GM21737 (cell line): ENCODE results near the gene SETBP1.

Source experiments
- ATAC-seq: cut with Tn5 transposase; IDR thresholded peaks from one replicate; pipeline ENCODE4 v1.9.1; 2021; ENCODE audit warnings: mild to moderate bottlenecking, moderate library complexity; ENCODE audit not compliant: unreplicated experiment

Gene SETBP1

GRCh38 chr18:45086777-45087176, 406.1 kb downstream of the SETBP1 start:
- ATAC-seq: no peak

GRCh38 chr18:45090526-45091140, 409.9 kb downstream of the SETBP1 start:
- ATAC-seq: no peak

GRCh38 chr18:45100321-45101105, 419.8 kb downstream of the SETBP1 start:
- no peak for ATAC-seq

GRCh38 chr18:45102126-45102525, 421.4 kb downstream of the SETBP1 start:
- ATAC-seq: no peak

GRCh38 chr18:45102863-45103262, 422.2 kb downstream of the SETBP1 start:
- no peak for ATAC-seq

GRCh38 chr18:45103319-45104048, 422.8 kb downstream of the SETBP1 start:
- peak; percentile 46 for ATAC-seq

GRCh38 chr18:45104049-45104395, 423.3 kb downstream of the SETBP1 start:
- peak; percentile 11 for ATAC-seq

GRCh38 chr18:45106331-45106774, 425.7 kb downstream of the SETBP1 start:
- peak; percentile 89 for ATAC-seq

GRCh38 chr18:45107425-45107824, 426.7 kb downstream of the SETBP1 start:
- ATAC-seq: no peak

- no peak for ATAC-seq
These were observed 428.1 kb downstream of the SETBP1 start for GRCh38 chr18:45108754-45109153.

GRCh38 chr18:45109271-45109670, 428.6 kb downstream of the SETBP1 start:
- no peak for ATAC-seq

- no peak for ATAC-seq
These were observed 429.0 kb downstream of the SETBP1 start for GRCh38 chr18:45109706-45110105.

- ATAC-seq: no peak
These were observed 430.2 kb downstream of the SETBP1 start for GRCh38 chr18:45110577-45111501.

- no peak for ATAC-seq
These were observed 430.8 kb downstream of the SETBP1 start for GRCh38 chr18:45111502-45111848.

- ATAC-seq: no peak
These were observed 432.0 kb downstream of the SETBP1 start for GRCh38 chr18:45112682-45113081.

GRCh38 chr18:45116116-45116515, 435.4 kb downstream of the SETBP1 start:
- ATAC-seq: no peak
